GM18499 (cell line): ENCODE results near the gene EML6.
"Not testable (repeated sequence)": the region's sequence is repeated elsewhere in the genome, so short reads cannot be mapped to it uniquely, and the experiment has no call there.

Experiments
- ATAC-seq: cut with Tn5 transposase; IDR thresholded peaks from one replicate; pipeline ENCODE4 v1.9.1; 2021; ENCODE audit warnings: moderate number of reproducible peaks; ENCODE audit not compliant: insufficient read depth, unreplicated experiment

EML6 gene

GRCh38 chr2:54839461-54840255, 116.2 kb downstream of the EML6 start:
- no peak for ATAC-seq

GRCh38 chr2:54840559-54841468, 117.4 kb downstream of the EML6 start:
- no peak for ATAC-seq

GRCh38 chr2:54841500-54841899, 118.0 kb downstream of the EML6 start:
- not testable (repeated sequence) for ATAC-seq

- no peak for ATAC-seq
Observed at GRCh38 chr2:54845094-54845493, 121.6 kb downstream of the EML6 start.

- peak; percentile 73 for ATAC-seq
Observed at GRCh38 chr2:54845514-54845913, 122.1 kb downstream of the EML6 start.

- no peak for ATAC-seq
Observed at GRCh38 chr2:54850171-54851122, 127.0 kb downstream of the EML6 start.

GRCh38 chr2:54853616-54854310, 130.3 kb downstream of the EML6 start:
- ATAC-seq, result no peak

- ATAC-seq, result no peak
Observed at GRCh38 chr2:54855434-54855833, 132.0 kb downstream of the EML6 start.

GRCh38 chr2:54858021-54858681, 134.7 kb downstream of the EML6 start:
- ATAC-seq, result no peak

GRCh38 chr2:54859416-54859815, 136.0 kb downstream of the EML6 start:
- no peak for ATAC-seq

- no peak for ATAC-seq
Observed at GRCh38 chr2:54859997-54860701, 136.7 kb downstream of the EML6 start.

- ATAC-seq, result no peak
Observed at GRCh38 chr2:54862229-54862628, 138.8 kb downstream of the EML6 start.

- no peak for ATAC-seq
Observed at GRCh38 chr2:54862742-54863141, 139.3 kb downstream of the EML6 start.

- no peak for ATAC-seq
Observed at GRCh38 chr2:54863660-54864059, 140.2 kb downstream of the EML6 start.

GRCh38 chr2:54864096-54864495, 140.6 kb downstream of the EML6 start:
- ATAC-seq, result no peak

GRCh38 chr2:54864727-54865126, 141.3 kb downstream of the EML6 start:
- ATAC-seq, result no peak

GRCh38 chr2:54866179-54866578, 142.7 kb downstream of the EML6 start:
- ATAC-seq, result no peak

- peak; percentile 79 for ATAC-seq
Observed at GRCh38 chr2:54866868-54867267, 143.4 kb downstream of the EML6 start.

- no peak for ATAC-seq
Observed at GRCh38 chr2:54867457-54867856, 144.0 kb downstream of the EML6 start.
